Measurements from ENCODE around the gene COMTD1.
"Not testable (repeated sequence)": the region's sequence is repeated elsewhere in the genome, so short reads cannot be mapped to it uniquely, and the experiment has no call there.

Gene COMTD1

GRCh38 chr10:75228834-75229233, 6.9 kb downstream of the COMTD1 start:
- no peak for TF ChIP-seq CTCF (conservative IDR thresholded peaks at IDR 0.05; ENCODE audit: low read depth)
- CTCF ChIA-PET, result interaction anchor here (1.5 to 4.5 kb wide), 2 partner anchors 41 kb away, joined by 6 to 40 read pairs; no protein-coding TSS in a partner anchor
- POLR2A ChIA-PET (ENCODE audit: low non-redundant PET), result no interaction called here
- no peak overlapping the region; the same call in 1 of the 2 replicates for H3K27ac ChIP-seq
- DNase-seq (ENCODE audit: low spot score), result no peak

- DNase-seq (ENCODE audit: low spot score), result no peak
- POLR2A ChIA-PET (ENCODE audit: low non-redundant PET), result no interaction called here
- TF ChIP-seq CTCF (conservative IDR thresholded peaks at IDR 0.05; ENCODE audit: low read depth), result no peak
- CTCF ChIA-PET, result interaction anchor here (0.6 to 1.5 kb wide), 3 partner anchors 40 to 44 kb away, joined by 3 to 6 read pairs (median 4); no protein-coding TSS in a partner anchor
- H3K27ac ChIP-seq, result peak overlapping the region; percentile 71
Observed at GRCh38 chr10:75228278-75228677, 7.5 kb downstream of the COMTD1 start.

- ChIA-PET CTCF (interaction anchor here (0.6 to 1.2 kb wide), 3 partner anchors 19 to 43 kb away, joined by 3 to 6 read pairs (median 4); no protein-coding TSS in a partner anchor), POLR2A (ENCODE audit: low non-redundant PET) (interaction anchor here (1.1 kb wide), 1 partner anchor 16 kb away, joined by 3 read pairs; the partner anchor contains the start of gene VDAC2)
- H3K27ac ChIP-seq, result peak overlapping the region; percentile 83
- DNase-seq (ENCODE audit: low spot score), result no peak
- TF ChIP-seq CTCF (conservative IDR thresholded peaks at IDR 0.05; ENCODE audit: low read depth), result no peak
Observed at GRCh38 chr10:75226656-75227055, 9.1 kb downstream of the COMTD1 start.

DNA sequence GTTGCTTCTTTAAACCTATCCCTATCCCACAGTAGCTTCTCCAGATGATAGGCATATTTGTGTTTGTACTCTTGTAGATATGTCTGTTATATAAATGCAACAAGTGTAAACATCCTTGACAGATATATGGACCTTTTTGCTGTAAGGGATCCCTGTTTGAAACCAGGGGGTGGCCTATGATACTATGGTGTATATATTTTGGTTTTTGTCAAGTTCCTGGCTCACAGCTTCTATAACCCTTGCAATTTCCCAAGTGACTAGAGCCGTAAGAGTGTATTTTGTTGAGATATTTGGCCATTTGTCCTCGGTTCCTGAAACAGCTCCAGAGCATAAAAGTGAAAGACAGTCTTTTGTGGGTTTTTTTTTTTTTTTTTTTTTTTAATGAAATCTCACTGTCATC, 9.7 kb downstream of the COMTD1 start:
- no peak for DNase-seq (ENCODE audit: low spot score)
- CTCF ChIA-PET, result interaction anchor here (0.6 to 1.2 kb wide), 3 partner anchors 19 to 42 kb away, joined by 3 to 6 read pairs (median 4); no protein-coding TSS in a partner anchor
- TF ChIP-seq CTCF (conservative IDR thresholded peaks at IDR 0.05; ENCODE audit: low read depth), result no peak
- POLR2A ChIA-PET (ENCODE audit: low non-redundant PET), result interaction anchor here (1.1 kb wide), 1 partner anchor 16 kb away, joined by 3 read pairs; the partner anchor contains the start of gene VDAC2
- peak overlapping the region; percentile 83 for H3K27ac ChIP-seq

- no peak for TF ChIP-seq CTCF (conservative IDR thresholded peaks at IDR 0.05; ENCODE audit: low read depth)
- no peak for DNase-seq (ENCODE audit: low spot score)
- ChIA-PET CTCF (interaction anchor here (0.7 to 2.9 kb wide), 4 partner anchors 12 to 1229 kb away, joined by 3 to 12 read pairs (median 6); partner anchors contain the start of genes COMTD1 and VDAC2), POLR2A (ENCODE audit: low non-redundant PET) (interaction anchor here (1.3 kb wide), 1 partner anchor 13 kb away, joined by 5 read pairs; the partner anchor contains the start of gene VDAC2)
- peak overlapping the region; percentile 23; the same call in 1 of the 2 replicates for H3K27ac ChIP-seq
Observed at GRCh38 chr10:75223507-75223906, 12.2 kb downstream of the COMTD1 start.

DNA sequence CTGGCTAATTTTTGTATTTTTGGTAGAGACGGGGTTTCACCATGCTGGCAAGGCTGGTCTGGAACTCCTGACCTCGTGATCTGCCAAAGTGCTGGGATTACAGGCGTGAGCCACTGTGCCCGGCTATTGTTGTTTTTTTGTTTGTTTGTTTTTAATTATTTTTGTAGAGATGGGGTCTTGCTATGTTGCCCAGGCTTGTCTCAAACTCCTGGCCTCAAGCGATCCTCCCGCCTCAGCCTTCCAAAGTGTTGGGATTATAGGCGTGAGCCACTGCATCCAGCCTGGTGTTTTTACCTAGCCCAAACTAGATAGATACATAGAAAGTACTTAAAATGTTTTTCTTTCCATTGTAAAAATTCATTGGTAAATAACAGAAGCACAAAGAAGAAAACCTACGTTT, 14.3 kb downstream of the COMTD1 start:
- DNase-seq (ENCODE audit: low spot score); CTCF ChIA-PET; POLR2A ChIA-PET (ENCODE audit: low non-redundant PET): not testable (repeated sequence)
- peak overlapping the region; percentile 50 for H3K27ac ChIP-seq

- CTCF ChIA-PET, result interaction anchor here (0.6 kb wide), 2 partner anchors 21 to 25 kb away, joined by 3 to 5 read pairs; no protein-coding TSS in a partner anchor
- POLR2A ChIA-PET (ENCODE audit: low non-redundant PET), result no interaction called here
- peak overlapping the region; percentile 50 for H3K27ac ChIP-seq
Observed at GRCh38 chr10:75220274-75220673, 15.5 kb downstream of the COMTD1 start.

More at GRCh38 chr10:75220274-75220673, 15.5 kb downstream of the COMTD1 start:
- DNase-seq (ENCODE audit: low spot score), result no peak
- no peak for TF ChIP-seq CTCF (conservative IDR thresholded peaks at IDR 0.05; ENCODE audit: low read depth)
